ENCODE results near the gene CDH4. TPM values are rescaled to one million over a fixed set of nuclear protein-coding genes. Genes with fewer than 3 reads are reported as not detected.
A peak's percentile ranks its signal among the peaks of the same experiment; 100 is the strongest.

The CDH4 gene
- total RNA-seq, 1 donor from 2014 or later = 0.06 TPM

GRCh38 chr20:61655591-61655990, 403.5 kb downstream of the CDH4 start:
- H3K27me3 ChIP-seq (ENCODE audit: low read depth) = no peaks in the 10 kb centered on the region
- no peak for TF ChIP-seq CTCF (IDR thresholded peaks at IDR 0.05)
- no peaks in the 10 kb centered on the region for H3K9me3 ChIP-seq
- intact Hi-C loops (cut with DNase I) = no loop called here
- H3K36me3 ChIP-seq = no peaks in the 10 kb centered on the region
- no peaks in the 10 kb centered on the region for H3K4me1 ChIP-seq
- DNase-seq (peak; percentile 29), ATAC-seq (no peak)
- no peak overlapping the region for H3K27ac ChIP-seq
- no peak overlapping the region for H3K4me3 ChIP-seq

GRCh38 chr20:61656198-61656597, 404.1 kb downstream of the CDH4 start:
- H3K4me3 ChIP-seq = no peak overlapping the region
- ATAC-seq (peak in 1 of 2 donors; percentile 30), DNase-seq (no peak)
- intact Hi-C loops (cut with DNase I) = no loop called here
- no peaks in the 10 kb centered on the region for H3K9me3 ChIP-seq
- no peaks in the 10 kb centered on the region for H3K27me3 ChIP-seq (ENCODE audit: low read depth)
- TF ChIP-seq CTCF (IDR thresholded peaks at IDR 0.05) = no peak
- H3K36me3 ChIP-seq = no peaks in the 10 kb centered on the region
- no peak overlapping the region for H3K27ac ChIP-seq
- H3K4me1 ChIP-seq = no peaks in the 10 kb centered on the region

GRCh38 chr20:61657721-61658377, 405.8 kb downstream of the CDH4 start:
- Histone ChIP-seq H3K36me3 (no peaks in the 10 kb centered on the region), H3K27ac (no peak overlapping the region), H3K27me3 (ENCODE audit: low read depth) (no peaks in the 10 kb centered on the region), H3K4me1 (no peaks in the 10 kb centered on the region), H3K4me3 (no peak overlapping the region), H3K9me3 (no peaks in the 10 kb centered on the region)
- TF ChIP-seq CTCF (IDR thresholded peaks at IDR 0.05) = no peak
- intact Hi-C loops (cut with DNase I) = no loop called here
- no peak for DNase-seq
- no peak for ATAC-seq

- Histone ChIP-seq H3K27me3 (ENCODE audit: low read depth) (no peaks in the 10 kb centered on the region), H3K27ac (no peak overlapping the region), H3K4me3 (no peak overlapping the region), H3K4me1 (no peaks in the 10 kb centered on the region), H3K36me3 (no peaks in the 10 kb centered on the region), H3K9me3 (no peaks in the 10 kb centered on the region)
- no peak for TF ChIP-seq CTCF (IDR thresholded peaks at IDR 0.05)
- ATAC-seq (no peak), DNase-seq (no peak)
- intact Hi-C loops (cut with DNase I) = no loop called here
Measured at GRCh38 chr20:61658563-61658962, 406.5 kb downstream of the CDH4 start.

GRCh38 chr20:61659246-61659993, 407.4 kb downstream of the CDH4 start:
- Histone ChIP-seq H3K4me1 (no peaks in the 10 kb centered on the region), H3K9me3 (no peaks in the 10 kb centered on the region), H3K36me3 (no peaks in the 10 kb centered on the region), H3K4me3 (no peak overlapping the region), H3K27me3 (ENCODE audit: low read depth) (no peaks in the 10 kb centered on the region), H3K27ac (no peak overlapping the region)
- no peak for ATAC-seq
- DNase-seq = no peak
- intact Hi-C loops (cut with DNase I) = no loop called here
- no peak for TF ChIP-seq CTCF (IDR thresholded peaks at IDR 0.05)
